NCI-H187 (cell line): Measurements from ENCODE around the gene HRG.
A peak's percentile ranks its signal among the peaks of the same experiment; 100 is the strongest.

ENCODE experiments used
- DNase-seq, 2 experiments: peaks; one replicate each; lab custom pipeline; 2025; lab: John Stamatoyannopoulos, UW

HRG gene

DNA sequence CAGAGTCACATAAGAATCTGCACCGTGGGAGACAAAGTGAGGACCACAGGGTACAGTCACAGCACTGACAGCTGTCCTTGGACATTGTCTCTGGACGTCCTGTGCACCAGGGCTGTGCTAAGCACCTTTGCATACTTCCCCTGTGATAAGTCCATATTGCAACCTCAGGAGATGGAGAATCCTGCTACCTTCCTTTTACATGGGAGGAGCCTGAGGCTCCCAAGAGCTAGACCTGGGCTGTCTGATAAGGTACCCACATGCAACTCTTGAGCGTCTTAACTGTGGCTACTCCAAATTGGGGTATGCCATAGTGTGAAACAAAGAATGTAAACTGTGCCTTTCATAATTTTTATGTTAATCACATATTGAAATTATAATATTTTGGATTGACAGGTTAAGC lies 28.1 kb upstream of the HRG start:
- no peak for DNase-seq

DNA sequence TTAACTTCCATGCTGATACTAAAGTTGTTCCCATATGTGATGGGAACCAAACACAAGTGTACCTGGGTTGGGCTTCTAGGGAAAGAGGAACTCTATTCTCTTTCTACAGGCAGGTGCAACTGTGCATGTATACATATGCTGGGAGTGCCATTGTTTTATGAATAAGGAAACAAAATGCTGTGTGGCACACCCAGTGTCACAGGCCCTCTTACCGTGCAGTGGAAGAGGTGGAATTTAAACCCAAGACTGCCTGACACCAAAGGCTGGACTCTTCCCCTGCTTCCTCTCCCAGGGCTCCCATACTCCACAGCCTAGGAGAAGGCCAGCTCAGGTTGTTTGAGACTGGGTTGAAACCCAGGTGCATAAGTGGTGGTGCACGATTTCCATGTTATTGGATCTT lies 27.6 kb upstream of the HRG start:
- DNase-seq: no peak

DNA sequence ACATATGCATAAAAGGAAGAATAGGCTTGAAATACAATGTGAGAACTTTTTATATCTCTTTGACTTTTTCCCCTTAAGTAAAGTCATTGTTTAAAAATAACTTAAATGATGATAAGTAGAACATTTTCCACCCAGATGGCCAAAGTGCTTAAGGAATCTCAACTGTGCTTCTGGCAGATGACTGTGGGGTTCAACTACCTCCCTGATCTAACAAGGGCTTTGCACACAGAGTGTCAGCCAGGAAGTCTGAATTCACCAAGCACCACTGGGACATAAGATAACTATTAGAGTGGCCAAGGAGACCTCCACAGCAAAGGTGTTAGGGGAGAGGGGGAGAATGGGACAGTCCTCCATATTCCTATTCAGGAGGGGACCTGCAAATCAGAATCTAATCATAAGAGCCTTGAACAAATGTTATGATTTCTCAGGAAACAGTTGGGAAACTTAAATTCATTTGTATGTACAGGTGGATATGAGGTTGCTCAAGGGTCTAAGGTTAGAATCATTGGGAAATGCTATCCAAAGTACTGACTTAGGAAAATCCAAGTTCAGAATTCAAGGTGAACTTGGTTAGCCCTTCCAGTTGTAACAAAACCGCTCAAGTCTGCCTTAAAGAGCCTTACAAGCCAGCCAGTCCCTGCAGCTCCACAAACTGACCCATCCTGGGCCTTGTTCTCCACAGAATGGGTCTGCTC lies 25.9 kb upstream of the HRG start, which contains the start of gene FETUB:
FETUB (plus strand) TSS at position 622 of the 695 bp plus-strand sequence; CDS start at position 684, 62 bp downstream.
- no peak for DNase-seq

DNA sequence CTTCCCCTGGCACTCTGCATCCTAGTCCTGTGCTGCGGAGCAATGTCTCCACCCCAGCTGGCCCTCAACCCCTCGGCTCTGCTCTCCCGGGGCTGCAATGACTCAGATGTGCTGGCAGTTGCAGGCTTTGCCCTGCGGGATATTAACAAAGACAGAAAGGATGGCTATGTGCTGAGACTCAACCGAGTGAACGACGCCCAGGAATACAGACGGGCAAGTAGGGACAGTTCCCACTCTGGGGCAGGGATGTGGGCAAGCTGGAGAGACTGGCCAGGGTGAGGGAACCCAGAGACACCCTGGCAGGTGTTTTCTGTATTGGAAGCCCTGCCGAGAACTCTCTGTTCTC lies 25.4 kb upstream of the HRG start:
- DNase-seq: no peak

DNA sequence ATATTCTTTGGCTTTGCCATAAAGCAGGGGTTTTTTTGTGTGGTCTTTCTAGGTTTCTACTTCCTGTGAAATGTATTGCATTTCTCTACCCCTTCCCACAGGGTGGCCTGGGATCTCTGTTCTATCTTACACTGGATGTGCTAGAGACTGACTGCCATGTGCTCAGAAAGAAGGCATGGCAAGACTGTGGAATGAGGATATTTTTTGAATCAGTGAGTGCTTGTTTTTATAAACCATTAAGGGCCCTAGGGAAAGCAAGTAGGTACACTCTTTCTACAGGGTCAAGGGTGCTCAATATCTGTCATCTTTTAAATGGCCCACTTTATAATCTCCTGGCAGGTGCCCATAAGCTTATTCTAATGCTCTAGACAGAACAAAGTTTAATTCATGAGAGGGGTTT lies 24.9 kb upstream of the HRG start:
- peak in 1 of 2 experiments; percentile 11 for DNase-seq

DNA sequence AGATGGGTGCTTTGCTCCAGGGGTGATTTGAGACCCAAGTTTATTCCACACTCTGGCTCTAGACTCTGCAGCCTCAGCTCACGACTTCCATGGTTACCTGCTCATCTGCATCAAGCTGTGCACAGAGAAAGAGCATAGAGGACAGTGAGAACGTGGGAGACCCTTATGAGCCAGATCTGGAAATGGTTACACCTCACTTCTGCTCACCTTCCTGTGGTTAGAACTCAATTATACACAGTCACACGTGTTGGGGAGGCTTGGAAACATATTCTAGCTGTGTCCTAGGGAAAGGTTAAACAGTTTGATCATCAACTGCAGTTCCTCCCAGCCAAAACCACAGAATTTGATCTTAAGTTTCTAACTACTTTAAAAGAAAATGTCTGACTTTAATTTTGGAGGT lies 23.8 kb upstream of the HRG start:
- no peak for DNase-seq

DNA sequence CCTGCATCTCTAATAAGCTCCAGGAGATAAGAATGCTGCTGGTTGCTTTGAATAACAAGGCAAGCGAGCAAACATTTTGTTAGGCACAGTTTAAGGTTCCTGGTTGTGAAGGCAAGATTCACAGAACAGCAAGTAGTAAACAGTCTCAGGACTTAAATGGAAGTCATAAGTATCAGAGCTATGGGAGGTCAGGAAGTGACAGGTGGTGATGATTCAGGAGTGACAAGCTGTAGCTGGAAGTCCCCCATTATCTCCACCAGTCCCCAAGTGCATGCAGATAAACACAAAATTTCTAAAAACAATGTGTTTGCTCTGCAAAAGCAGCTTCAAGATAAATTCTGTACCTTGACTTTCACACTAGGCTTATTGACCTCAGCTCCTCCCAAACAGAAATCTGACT lies 22.3 kb upstream of the HRG start:
- no peak for DNase-seq

DNA sequence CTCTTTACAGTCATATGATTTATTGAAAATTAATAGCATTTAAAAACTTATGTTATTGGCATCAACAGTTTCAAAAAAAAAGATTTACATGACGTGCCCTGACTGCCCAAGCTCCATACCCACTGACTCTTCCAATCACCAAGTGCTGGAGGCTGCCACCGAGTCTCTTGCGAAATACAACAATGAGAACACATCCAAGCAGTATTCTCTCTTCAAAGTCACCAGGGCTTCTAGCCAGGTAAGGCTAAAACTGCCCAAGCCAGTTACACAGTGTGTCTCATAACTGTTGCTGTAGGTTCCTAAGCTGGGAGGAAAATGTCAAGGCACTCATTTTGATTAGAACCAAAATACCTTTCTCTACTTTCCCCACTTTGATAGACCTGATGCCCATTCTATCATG lies 21.1 kb upstream of the HRG start:
- no peak for DNase-seq

DNA sequence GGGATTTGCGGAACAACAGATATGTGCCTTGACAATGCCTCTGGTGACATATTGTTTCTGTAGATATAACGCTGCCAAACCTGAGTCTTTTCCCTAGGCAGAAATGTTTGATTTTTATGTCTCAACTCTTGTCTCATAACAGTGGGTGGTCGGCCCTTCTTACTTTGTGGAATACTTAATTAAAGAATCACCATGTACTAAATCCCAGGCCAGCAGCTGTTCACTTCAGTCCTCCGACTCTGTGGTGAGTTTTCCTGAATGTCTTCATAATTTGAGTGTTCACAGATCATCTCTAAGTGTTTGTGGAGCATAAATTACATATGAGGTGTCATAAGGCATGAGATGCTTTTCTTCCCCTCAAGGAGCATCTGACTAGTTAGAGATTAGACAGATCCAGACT lies 19.7 kb upstream of the HRG start:
- no peak for DNase-seq

DNA sequence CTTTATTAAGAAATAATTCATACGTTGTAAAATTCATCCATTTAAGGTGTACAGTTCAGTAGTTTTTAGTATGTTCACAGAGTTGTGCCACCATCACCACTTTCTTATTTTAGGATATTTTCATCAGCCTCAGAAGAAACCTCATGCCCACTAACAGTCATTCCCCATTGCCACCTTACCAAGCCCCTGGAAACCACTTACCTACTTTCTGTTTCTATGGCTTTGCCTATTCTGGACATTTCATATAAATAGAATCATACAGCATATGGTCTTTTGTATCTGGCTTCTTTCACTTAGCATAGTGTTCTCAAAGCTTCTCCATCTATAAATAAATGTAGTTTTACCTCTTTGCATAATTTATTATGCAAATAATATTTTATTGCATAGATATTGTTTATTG lies 19.0 kb upstream of the HRG start:
- DNase-seq: no peak

DNA sequence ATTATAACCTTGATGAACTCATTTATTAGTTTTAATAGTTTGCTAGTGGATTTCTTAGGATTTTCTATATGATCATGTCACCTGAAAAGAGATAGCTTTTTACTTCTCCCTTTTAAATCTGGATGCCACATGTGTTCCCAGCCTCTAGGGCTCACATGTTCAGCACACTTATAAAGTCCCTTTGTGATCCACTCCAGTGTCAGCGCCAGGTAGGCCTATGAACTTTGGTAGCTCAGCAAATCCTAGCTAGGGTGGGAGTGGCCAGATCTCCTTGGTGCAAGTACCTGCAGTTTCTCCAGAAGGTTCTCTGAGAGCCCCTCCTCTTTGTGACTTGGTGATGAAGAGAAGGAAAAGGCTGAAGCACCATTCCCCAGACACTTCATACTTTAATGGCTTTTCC lies 17.0 kb upstream of the HRG start:
- no peak for DNase-seq

DNA sequence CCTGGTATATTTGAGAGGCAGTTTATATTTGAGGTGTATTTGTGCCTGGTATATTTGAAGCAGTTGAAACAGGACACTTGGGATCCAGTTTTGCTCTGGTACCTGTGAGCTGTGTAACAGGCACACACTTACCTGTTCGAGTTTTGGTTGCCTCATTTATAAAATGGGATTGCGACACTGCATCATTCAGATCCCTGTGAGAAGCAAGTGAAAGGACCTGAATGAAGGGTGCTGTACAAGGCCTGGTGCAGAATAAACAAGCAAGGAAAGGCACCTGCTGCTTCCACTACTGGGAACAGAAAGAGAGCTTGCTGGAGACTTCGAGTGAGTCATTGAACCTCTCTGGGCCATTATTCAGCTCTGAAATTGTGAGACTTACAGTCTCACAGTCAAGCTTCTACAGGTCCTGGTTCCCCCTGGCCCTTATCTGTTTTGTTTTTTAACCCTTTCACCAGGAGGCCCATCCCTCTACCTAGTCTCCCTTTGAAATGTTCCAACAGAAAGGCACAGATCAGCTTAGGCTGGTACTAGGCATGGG lies 14.1 kb upstream of the HRG start:
- DNase-seq: no peak

DNA sequence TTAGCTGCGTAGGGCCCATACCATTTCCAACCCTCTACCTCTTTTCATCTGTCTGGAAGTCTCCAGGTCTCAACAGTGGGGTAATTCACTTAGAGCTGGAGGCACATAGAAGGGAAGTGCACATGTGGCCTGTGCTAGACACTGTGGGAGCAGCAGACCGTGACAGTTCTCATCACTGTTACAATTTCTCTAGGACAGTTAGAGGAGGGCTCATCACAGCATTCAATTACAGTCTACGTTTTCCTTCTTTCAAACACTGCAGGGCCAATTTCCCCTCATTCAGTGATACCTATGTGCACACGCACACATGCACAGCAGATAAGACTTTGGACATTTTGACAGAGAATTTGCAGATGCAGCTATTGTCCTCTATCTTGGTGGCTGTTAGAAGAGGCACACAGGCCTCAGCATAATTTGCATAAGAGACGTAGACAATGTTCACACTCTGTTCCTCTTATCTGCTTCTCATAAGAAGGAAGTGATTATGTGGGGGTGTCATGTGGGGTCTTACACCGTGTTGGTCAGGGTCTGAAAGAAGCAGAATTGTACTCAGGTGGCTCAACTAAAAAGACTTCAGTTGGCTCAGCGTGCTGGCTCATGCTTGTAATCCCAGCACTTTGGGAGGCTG lies 12.6 kb upstream of the HRG start:
- DNase-seq: peak; percentile 26 to 40

DNA sequence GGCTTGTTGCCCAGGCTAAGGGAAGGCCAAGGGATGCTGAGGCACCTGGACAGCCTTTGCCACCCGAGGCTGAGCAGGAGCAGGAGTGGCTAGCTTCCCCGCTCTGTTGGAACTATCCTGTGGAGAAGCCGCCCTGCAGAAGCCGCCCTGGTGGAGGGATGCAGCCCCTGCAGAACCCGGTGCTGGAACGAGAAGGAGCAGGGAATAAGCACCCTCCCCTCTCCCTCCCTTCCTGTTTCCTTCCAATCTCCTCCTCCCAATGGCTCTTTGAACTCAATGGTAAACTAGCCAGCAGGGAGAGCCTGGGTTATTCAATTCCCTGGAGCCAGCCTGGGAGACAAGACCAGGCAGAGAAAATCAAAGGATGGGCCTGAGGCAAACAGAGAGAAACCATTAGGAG lies 11.8 kb upstream of the HRG start:
- no peak for DNase-seq

DNA sequence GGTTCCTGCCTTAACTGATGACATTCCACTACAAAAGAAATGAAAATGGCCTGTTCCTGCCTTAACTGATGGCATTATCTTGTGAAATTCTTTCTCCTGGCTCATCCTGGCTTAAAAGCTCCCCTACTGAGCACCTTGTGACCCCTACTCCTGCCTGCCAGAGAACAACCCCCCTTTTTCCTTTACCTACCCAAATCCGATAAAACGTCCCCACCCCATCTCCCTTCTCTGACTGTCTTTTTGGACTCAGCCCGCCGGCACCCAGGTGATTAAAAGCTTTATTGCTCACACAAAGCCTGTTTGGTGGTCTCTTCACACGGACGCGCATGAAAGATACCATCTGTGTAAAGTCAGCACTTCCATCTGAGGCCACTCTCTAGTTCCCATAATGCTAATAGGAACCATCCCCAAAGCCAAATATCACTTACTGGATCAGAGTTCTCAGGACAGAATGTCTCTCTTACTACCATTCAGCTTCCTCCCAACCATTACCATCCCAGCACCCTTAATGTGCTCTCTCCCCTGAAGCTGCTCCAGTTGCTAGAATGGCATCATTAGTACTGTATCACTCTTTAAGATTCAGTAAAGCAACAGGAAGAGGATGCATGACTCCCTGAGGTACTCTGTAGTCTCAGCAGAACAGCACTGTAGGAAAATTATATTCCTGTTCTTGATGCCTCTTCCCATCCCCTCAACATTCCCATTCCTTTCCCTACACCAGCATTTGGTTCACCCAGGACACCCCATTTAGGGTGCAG lies 2.3 kb upstream of the HRG start:
- no peak for DNase-seq

DNA sequence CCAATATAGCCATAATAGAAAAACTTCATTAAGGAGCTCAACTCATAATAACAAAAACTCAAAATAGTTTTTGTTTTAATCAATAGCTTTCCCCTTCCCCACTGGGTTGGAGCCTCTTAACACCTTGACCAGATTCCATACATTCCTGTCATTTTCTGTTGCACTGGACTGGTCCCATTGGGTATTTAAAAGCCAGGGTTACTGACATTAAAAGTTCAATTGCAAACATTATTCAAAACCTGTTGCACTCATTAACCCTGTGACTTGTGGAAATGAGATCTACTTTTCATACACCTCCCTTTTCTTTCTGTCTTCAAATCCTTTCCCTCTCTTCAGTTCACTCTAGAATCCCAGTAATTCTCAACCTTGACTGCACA lies 1.7 kb upstream of the HRG start:
- no peak for DNase-seq

DNA sequence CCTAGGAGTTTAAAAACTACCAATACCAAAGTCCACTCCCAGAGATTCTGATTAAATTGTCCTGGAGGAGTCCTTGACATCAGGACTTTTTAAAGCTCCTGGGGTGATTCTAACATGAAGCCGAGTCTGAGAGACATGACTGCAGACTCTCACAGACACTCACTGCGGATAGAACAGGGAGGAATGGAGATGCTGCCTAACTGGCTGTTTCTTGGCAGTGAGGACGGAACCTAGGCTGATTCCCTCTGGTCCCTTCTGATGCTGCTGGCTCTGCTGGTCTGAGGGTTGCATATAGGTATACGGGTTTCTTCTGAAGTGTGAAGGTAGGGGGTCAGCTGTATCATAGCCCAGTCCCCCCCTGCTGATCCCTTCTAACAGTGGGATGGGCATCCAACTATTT lies 1.3 kb upstream of the HRG start:
- DNase-seq: no peak

DNA sequence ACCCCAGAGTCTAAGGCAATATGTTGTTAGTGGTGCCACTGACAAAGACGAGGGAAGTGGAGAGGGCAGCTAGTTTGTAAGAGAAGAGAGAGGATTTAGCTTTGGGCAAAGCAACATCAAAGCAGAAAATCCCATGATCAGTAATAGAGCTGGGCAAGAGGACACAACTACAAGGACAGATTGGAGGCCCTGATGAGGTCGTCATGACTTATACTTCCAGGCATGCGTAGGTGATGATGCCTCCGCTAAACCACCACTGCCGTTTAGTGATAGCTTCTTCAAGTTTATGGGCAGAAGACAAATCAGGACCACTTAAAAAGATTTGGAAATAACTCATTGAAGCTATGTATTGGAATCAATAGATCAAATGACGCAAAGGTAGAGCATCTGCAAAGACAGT lies 2.6 kb downstream of the HRG start:
- no peak for DNase-seq

DNA sequence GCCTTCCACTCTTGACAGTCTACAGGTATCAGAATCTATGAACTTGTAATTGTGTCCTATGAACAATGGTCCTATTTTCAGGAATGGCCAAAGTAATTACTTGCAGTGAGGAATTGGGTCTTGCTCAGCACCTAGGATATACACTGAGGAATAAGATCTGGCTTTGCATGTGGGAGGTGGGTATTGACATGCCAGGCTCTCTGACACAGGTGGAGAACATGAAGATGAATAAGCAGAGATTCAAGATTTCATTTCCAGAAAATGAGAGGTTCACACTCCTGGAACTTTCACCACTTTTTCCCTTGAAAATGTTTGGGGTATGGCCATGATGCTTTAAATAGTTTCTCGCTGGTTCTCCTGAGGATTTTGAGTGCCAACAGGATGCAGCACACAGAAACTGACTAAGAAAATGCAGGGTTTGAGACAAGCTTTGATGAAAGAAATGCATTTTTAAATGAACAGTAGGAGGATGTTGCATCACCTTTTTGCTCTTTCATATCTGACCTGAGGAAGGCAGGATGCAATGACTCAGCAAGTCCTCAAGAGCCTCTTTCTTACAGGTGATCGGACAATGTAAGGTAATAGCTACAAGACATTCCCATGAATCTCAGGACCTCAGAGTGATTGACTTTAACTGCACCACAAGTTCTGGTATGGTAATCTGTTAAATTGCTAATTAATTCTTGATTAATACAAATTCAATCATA lies 3.7 kb downstream of the HRG start:
- DNase-seq: no peak

DNA sequence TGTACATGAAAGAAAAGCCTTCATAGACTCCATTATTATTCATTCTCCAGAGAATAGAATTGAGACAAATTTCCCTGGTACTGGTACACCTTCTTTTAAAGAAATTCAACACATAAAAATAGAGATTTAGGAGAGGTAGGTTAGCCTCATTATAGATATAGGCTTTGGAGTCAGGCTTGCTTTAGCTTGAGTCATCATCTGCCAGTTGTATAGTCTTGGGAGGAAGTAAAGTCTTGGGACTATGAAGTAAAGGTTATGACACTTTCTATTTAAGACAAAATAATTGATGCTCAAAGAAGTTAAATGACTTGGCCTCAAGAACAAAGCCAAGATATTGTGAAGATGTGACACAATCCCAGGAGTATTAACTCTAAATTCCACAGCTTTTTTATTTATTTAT lies 4.3 kb downstream of the HRG start:
- no peak for DNase-seq

DNA sequence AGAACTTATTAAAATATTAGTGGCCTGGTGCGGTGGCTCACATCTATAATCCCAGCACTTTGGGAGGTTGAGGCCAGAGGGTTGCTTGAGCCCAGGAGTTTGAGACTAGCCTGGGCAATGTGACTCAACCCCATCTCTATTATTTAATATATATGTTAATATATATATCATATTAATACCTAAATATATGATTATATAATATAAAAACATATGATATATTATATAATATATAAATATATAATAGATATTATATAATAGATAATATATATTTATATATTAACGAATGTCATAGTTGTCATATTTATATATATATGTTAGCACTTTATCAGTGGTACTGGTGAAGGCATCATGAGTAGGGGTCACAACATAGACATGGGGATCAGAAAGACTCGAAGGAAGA lies 5.2 kb downstream of the HRG start:
- DNase-seq: no peak

DNA sequence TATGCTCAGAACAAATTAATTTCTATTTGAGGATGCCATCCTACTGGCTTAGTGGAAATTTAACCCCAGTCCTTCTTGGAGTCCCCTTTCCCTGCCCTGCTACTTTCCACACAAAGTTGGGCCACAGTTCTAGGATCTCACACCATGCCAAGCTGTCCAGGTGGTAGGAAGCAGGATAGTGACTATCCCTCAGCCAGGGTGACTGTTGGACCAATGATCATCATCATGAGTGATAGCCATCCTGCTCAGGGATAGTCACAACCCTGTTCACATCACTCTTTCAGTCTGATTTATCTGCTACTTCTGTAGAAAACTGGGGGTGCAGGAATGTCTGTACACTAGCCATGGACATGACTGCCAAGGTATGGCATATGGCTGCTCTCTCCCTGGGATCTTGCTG lies 12.8 kb downstream of the HRG start:
- DNase-seq: no peak

DNA sequence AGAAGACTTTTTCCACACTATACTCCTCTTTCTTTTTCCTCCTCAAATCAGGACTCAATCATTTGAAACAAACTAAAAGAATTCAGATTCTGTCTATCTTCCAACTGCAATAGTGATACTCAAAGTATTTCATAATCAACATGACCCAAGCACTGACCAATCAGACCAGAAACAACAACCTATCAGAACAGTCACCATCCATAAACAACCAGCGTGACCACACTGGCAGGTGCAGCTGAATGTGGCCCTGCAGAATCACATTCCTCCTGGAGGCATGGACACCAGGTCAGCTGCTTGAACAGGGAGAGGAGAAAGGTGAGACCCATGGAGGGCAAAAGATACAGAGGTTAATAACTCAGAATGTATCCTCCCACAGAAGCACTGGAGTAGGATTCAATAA lies 13.3 kb downstream of the HRG start:
- DNase-seq: no peak
